GM12878 (cell line): Measurements from ENCODE around the gene UST. TPM values are rescaled to one million over a fixed set of nuclear protein-coding genes. Genes with fewer than 3 reads are reported as not detected.

ENCODE experiments used
- ATAC-seq: fragments of 200-7000 bp; cut with Tn5 transposase; 3 replicates; pipeline ENCODE4 v1.9.1; 2020; ENCODE audit warnings: mild to moderate bottlenecking, moderate library complexity
- BruUV-seq: library from RNA; stranded (reverse); fragments of 400-500 nt; replicated peaks from 2 replicates; lab custom pipeline; 2021; lab: Mats Ljungman, UMichigan
- CTCF ChIA-PET: fragments of 300-600 bp; sonication (Branson Sonifier 250); formaldehyde crosslinking; extraction: SDS; loops from one replicate; lab custom pipeline; 2021; ENCODE audit warnings: inconsistent platforms; lab: Yijun Ruan, JAX
- POLR2A ChIA-PET: fragments of 350-600 bp; formaldehyde crosslinking; extraction: SDS; loops from one replicate; lab custom pipeline; 2021; ENCODE audit warnings: inconsistent platforms; lab: Charles Lee
- RAD21 ChIA-PET: fragments of 300-600 bp; sonication (Branson Sonifier 250); formaldehyde crosslinking; loops from one replicate; lab custom pipeline; 2023; ENCODE audit warnings: antibody characterized with exemption; ENCODE audit not compliant: unreplicated experiment; lab: Charles Lee
- SMC1A ChIA-PET: fragments of 300-600 bp; sonication (Branson Sonifier 250); formaldehyde crosslinking; loops from one replicate; lab custom pipeline; 2023; ENCODE audit not compliant: unreplicated experiment, uncharacterized antibody; lab: Charles Lee
- DNase-seq: peaks from one replicate; pipeline ENCODE4 v3.0.0-alpha.2; 2011; ENCODE audit warnings: low read depth, low spot score
- FAIRE-seq: peaks from 3 replicates; lab custom pipeline; 2011; peaks lifted over from hg19 to GRCh38; lab: Jason Lieb, UNC
- H2AFZ ChIP-seq: 2 replicates; pipeline ENCODE4 v1.6.0; 2011; ENCODE audit warnings: low read depth, low read length, control low read depth; ENCODE audit not compliant: control insufficient read depth
- H3K27ac ChIP-seq: 2 replicates; pipeline ENCODE4 v1.5.1; 2011; ENCODE audit warnings: control low read depth; ENCODE audit not compliant: control insufficient read depth, insufficient read depth
- H3K27me3 ChIP-seq, 2 experiments: replicated peaks in 1 of 2; 2 replicates each; pipeline versions ENCODE4 v1.6.0 to v1.6.1; 2011; ENCODE audit warnings: low read length in 1 of 2; ENCODE audit not compliant: control insufficient read depth in 2 of 2, insufficient read depth in 2 of 2
- H3K36me3 ChIP-seq, 2 experiments: 2 replicates each; pipeline ENCODE4 v1.5.1; 2011; ENCODE audit warnings: low read length in 1 of 2; ENCODE audit not compliant: control insufficient read depth in 2 of 2, insufficient read depth in 2 of 2
- H3K4me1 ChIP-seq: 2 replicates; pipeline ENCODE4 v1.6.1; 2011; ENCODE audit warnings: mild to moderate bottlenecking, low read length, moderate library complexity, mixed read lengths; ENCODE audit not compliant: control insufficient read depth, insufficient read depth
- H3K4me2 ChIP-seq: 2 replicates; pipeline ENCODE4 v1.6.0; 2011; ENCODE audit warnings: control low read depth; ENCODE audit not compliant: control insufficient read depth, insufficient read depth
- H3K4me3 ChIP-seq: fragments of 200-600 bp; sonication (generic); 2 replicates; pipeline ENCODE4 v1.5.1; 2016
- H3K79me2 ChIP-seq: 2 replicates; pipeline ENCODE4 v1.6.0; 2011; ENCODE audit warnings: low read length; ENCODE audit not compliant: control insufficient read depth, insufficient read depth
- H3K9ac ChIP-seq: 2 replicates; pipeline ENCODE4 v1.8.0; 2011; ENCODE audit warnings: low read length, control low read depth, mixed read lengths; ENCODE audit not compliant: control insufficient read depth, insufficient read depth
- H3K9me3 ChIP-seq: replicated peaks from 3 replicates; pipeline ENCODE4 v1.5.1; 2011; ENCODE audit warnings: mild to moderate bottlenecking, low read length; ENCODE audit not compliant: control insufficient read depth, insufficient read depth
- H4K20me1 ChIP-seq: 2 replicates; pipeline ENCODE4 v1.6.0; 2011; ENCODE audit not compliant: control insufficient read depth, insufficient read depth
- ATF7 ChIP-seq: fragments of 450-650 bp; IDR thresholded peaks from 2 replicates; pipeline ENCODE4 v1.6.1; 2016; ENCODE audit warnings: low read depth, mild to moderate bottlenecking
- BCL3 ChIP-seq: IDR thresholded peaks from 2 replicates; pipeline ENCODE4 v1.6.1; 2011; ENCODE audit warnings: borderline replicate concordance, low read depth, mild to moderate bottlenecking, moderate library complexity, low read length; ENCODE audit not compliant: insufficient read depth, poor library complexity, severe bottlenecking
- CHD2 ChIP-seq: IDR thresholded peaks from 2 replicates; pipeline ENCODE4 v1.6.1; 2011; ENCODE audit warnings: low read depth, low read length, improper control_type of control experiment, borderline replicate concordance
- ETV6 ChIP-seq, 2 experiments: fragments of 450-650 bp in 1 of 2; IDR thresholded peaks in 1 of 2; conservative IDR thresholded peaks in 1 of 2; 2 replicates each; pipeline ENCODE4 v1.6.1; 2014; ENCODE audit warnings: antibody characterized with exemption in 1 of 2, borderline replicate concordance in 1 of 2, low read depth in 1 of 2, mild to moderate bottlenecking in 1 of 2, moderate library complexity in 1 of 2
- KLF5 ChIP-seq: fragments of 450-650 bp; IDR thresholded peaks from 2 replicates; pipeline ENCODE4 v1.6.1; 2014; ENCODE audit warnings: mild to moderate bottlenecking; ENCODE audit not compliant: partially characterized antibody
- MAX ChIP-seq: IDR thresholded peaks from 2 replicates; pipeline ENCODE4 v1.6.1; 2012; ENCODE audit warnings: low read depth, low read length, improper control_type of control experiment
- MEF2A ChIP-seq: IDR thresholded peaks from 2 replicates; pipeline ENCODE4 v1.6.1; 2011; ENCODE audit warnings: low read depth, mild to moderate bottlenecking, low read length, moderate library complexity; ENCODE audit not compliant: insufficient read depth
- NFYA ChIP-seq: IDR thresholded peaks from 2 replicates; pipeline ENCODE4 v1.6.1; 2011; ENCODE audit warnings: low read depth, mild to moderate bottlenecking, low read length, improper control_type of control experiment, borderline replicate concordance
- PAX5 ChIP-seq: IDR thresholded peaks from 2 replicates; pipeline ENCODE4 v1.6.1; 2011; ENCODE audit warnings: low read depth, low read length, borderline replicate concordance
- RAD51 ChIP-seq: fragments of 450-650 bp; IDR thresholded peaks from 2 replicates; pipeline ENCODE4 v1.6.1; 2016; ENCODE audit warnings: moderate library complexity, mild to moderate bottlenecking, inconsistent platforms
- RBBP5 ChIP-seq: fragments of 200-600 bp; sonication (generic); conservative IDR thresholded peaks from 2 replicates; pipeline ENCODE4 v1.6.1; 2016
- YBX1 ChIP-seq: fragments of 450-650 bp; IDR thresholded peaks from 2 replicates; pipeline ENCODE4 v1.6.1; 2016; ENCODE audit warnings: antibody characterized with exemption
- ZBTB11 ChIP-seq: fragments of 450-650 bp; formaldehyde crosslinking; IDR thresholded peaks from 2 replicates; pipeline ENCODE4 v1.5.0; 2022; ENCODE audit warnings: mild to moderate bottlenecking, missing genetic modification characterization
- ZBTB4 ChIP-seq: fragments of 450-650 bp; formaldehyde crosslinking; IDR thresholded peaks from 2 replicates; pipeline ENCODE4 v1.4.0; 2022; ENCODE audit warnings: mild to moderate bottlenecking, moderate library complexity
- ZNF207 ChIP-seq: fragments of 450-650 bp; IDR thresholded peaks from 2 replicates; pipeline ENCODE4 v1.6.1; 2014; ENCODE audit warnings: antibody characterized with exemption, mild to moderate bottlenecking, borderline replicate concordance
- WGBS: methylation state at CpG from one replicate; pipeline ENCODE4 v1.1.6; 2016; ENCODE audit warnings: low lambda C conversion rate; ENCODE audit not compliant: insufficient replicate concordance, insufficient coverage; ENCODE audit errors: missing lambda C conversion rate; 5-methylcytosine and 5-hydroxymethylcytosine counted together
- in situ Hi-C: fragments of 300-500 bp; cut with MboI; formaldehyde crosslinking; loops from 9 replicates; pipeline ENCODE4 v1.14.3; 2018; ENCODE audit warnings: mixed read lengths
- intact Hi-C: fragments of 100-400 bp; cut with micrococcal nuclease; formaldehyde crosslinking; loops from one replicate; pipeline ENCODE4 v1.14.2; 2022; ENCODE audit not compliant: unreplicated experiment
- polyA plus RNA-seq, 11 experiments: library from polyadenylated mRNA; depleted of rRNA in 4 of 11; unstranded in 6 of 11; stranded (reverse) in 5 of 11; fragments of >200 nt; fragmentation: Nextera tagmentation in 4 of 11; fragmentation: Illumina TruSeq in 1 of 11; extraction: Ambion mirVana in 4 of 11; extraction: Trizol in 1 of 11; gene quantifications; 1 replicate in 1 of 11; 2 replicates in 10 of 11; pipeline versions ENCODE4 v1.2.1 to v1.2.3, GENCODE V29; 2011 to 2016; ENCODE audit warnings: inconsistent platforms in 2 of 11, missing spikeins in 2 of 11, low read depth in 1 of 11
- total RNA-seq, 4 experiments: library from RNA; depleted of rRNA in 3 of 4; stranded (reverse); fragments of >200 nt in 3 of 4; fragmentation: Illumina TruSeq in 1 of 4; extraction: Trizol in 1 of 4; gene quantifications; 2 replicates each; pipeline versions ENCODE4 v1.2.1 to v1.2.3, GENCODE V29; 2013 to 2021

UST gene
- total and polyA plus RNA-seq, 10 of the 15 experiments (the other 5 are each of a cell fraction or from before 2014, with no cell fraction given), result 0.74 to 43.3 (median 2.2) TPM

GRCh38 chr6:149012040-149012545 is 265.3 kb downstream of the UST start:
- ChIA-PET RAD21 (interaction anchor here (1.1 kb wide), 1 partner anchor 14 kb away, joined by 4 read pairs; no protein-coding TSS in a partner anchor), SMC1A (interaction anchor here (1.4 kb wide), 1 partner anchor 420 kb away, joined by 5 read pairs; no protein-coding TSS in a partner anchor), POLR2A (interaction anchor here (0.6 kb wide), 1 partner anchor 499 kb away, joined by 4 read pairs; no protein-coding TSS in a partner anchor), CTCF (interaction anchor here (0.8 to 1.0 kb wide), 2 partner anchors 10 to 15 kb away, joined by 3 read pairs; no protein-coding TSS in a partner anchor)
- WGBS, result 66% methylated on average over 6 of the region's 6 CpGs
- intact Hi-C loops, result no loop called here
- no peaks in the 10 kb centered on the region; a peak in 1 of 4 replicates for H3K27me3 ChIP-seq
- BruUV-seq, result no TSS peak
- no peak overlapping the region for H3K27ac ChIP-seq
- H3K4me3 ChIP-seq, result no peak overlapping the region
- no peaks in the 10 kb centered on the region for H3K9me3 ChIP-seq
- ATAC-seq (no peak), FAIRE-seq (no peak), DNase-seq (no peak)
- no peaks in the 10 kb centered on the region for H4K20me1 ChIP-seq
- no peaks in the 10 kb centered on the region for H3K79me2 ChIP-seq
- in situ Hi-C loops, result no loop called here
- H3K4me1 ChIP-seq, result no peaks in the 10 kb centered on the region
- no peak overlapping the region for H3K4me2 ChIP-seq
- no peak overlapping the region for H2AFZ ChIP-seq
- H3K36me3 ChIP-seq, result no peaks in the 10 kb centered on the region
- H3K9ac ChIP-seq, result no peak overlapping the region
- TF ChIP-seq ZBTB11 (no peak), ZNF207 (no peak), BCL3 (no peak), YBX1 (no peak), KLF5 (no peak), ATF7 (no peak), CHD2 (no peak), ZBTB4 (CRISPR knock-in tag) (no peak), PAX5 (no peak), RBBP5 (no peak), ETV6 (conservative IDR thresholded peaks at IDR 0.05 in 1 of 2, IDR thresholded peaks at IDR 0.05 in 1 of 2; ENCODE audit: borderline replicate concordance in 1 of 2, low read depth in 1 of 2) (no peak), MAX (no peak), RAD51 (no peak), MEF2A (no peak), NFYA (no peak)
